ENCODE measurements around the gene NFATC1.

Gene NFATC1

DNA sequence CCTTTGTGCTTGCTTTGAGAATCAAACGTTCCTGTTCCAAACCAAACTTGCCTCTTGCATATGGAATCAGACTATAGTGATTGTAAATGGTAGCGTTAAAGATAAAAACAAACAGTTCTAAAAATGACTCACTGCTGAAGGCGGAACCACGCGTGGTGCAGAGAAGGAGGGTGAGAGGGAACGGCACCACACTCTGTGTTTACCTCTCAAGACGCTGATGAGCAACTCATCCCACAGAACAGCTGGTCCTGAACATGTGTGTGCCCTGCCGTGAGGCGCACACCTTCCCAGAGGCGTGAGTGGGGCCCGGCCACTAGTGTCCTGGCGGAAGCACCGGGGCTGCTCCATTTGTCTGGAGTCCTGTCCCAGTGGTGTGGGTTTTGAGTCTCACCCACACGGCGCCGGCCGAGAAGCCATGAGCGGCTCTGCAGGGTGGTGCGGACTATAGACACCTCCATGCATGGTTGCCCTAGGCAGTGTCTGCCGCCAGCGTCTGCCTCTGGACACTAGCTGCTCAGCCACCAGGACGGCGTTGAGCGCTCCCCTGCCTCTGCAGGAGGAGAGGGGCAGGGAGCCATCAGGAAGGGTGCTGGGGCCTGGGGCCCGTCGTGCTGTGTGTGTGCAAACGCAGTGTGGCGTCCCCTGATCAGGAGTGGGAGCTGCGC lies 52.1 kb downstream of the NFATC1 start:
- Mint-ChIP-seq H3K9me3 (no peaks in the 10 kb centered on the region), H3K27ac (no peak overlapping the region), H3K4me3 (no peak overlapping the region), H3K36me3 (ENCODE audit: low read depth) (peaks cover 92% of the 10 kb centered on the region), H3K27me3 (no peaks in the 10 kb centered on the region), H3K4me1 (ENCODE audit: low read depth) (no peaks in the 10 kb centered on the region)
- intact Hi-C loops (cut with micrococcal nuclease) = no loop called here

DNA sequence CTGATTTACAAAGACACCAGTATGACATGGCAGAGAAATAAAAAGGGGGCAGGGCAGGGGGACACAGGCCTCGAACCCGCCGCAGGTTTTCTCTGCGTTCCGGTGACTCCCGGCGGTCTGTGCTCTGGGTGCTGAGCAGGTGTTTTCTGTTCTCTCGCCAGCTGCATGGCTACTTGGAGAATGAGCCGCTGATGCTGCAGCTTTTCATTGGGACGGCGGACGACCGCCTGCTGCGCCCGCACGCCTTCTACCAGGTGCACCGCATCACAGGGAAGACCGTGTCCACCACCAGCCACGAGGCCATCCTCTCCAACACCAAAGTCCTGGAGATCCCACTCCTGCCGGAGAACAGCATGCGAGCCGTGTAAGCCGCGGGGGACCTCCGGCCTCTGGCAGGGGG lies 52.9 kb downstream of the NFATC1 start:
- Mint-ChIP-seq H3K4me1 (ENCODE audit: low read depth) (no peaks in the 10 kb centered on the region), H3K27ac (no peak overlapping the region), H3K27me3 (no peaks in the 10 kb centered on the region), H3K36me3 (ENCODE audit: low read depth) (peaks cover 92% of the 10 kb centered on the region), H3K9me3 (no peaks in the 10 kb centered on the region), H3K4me3 (no peak overlapping the region)
- intact Hi-C loops (cut with micrococcal nuclease) = no loop called here

DNA sequence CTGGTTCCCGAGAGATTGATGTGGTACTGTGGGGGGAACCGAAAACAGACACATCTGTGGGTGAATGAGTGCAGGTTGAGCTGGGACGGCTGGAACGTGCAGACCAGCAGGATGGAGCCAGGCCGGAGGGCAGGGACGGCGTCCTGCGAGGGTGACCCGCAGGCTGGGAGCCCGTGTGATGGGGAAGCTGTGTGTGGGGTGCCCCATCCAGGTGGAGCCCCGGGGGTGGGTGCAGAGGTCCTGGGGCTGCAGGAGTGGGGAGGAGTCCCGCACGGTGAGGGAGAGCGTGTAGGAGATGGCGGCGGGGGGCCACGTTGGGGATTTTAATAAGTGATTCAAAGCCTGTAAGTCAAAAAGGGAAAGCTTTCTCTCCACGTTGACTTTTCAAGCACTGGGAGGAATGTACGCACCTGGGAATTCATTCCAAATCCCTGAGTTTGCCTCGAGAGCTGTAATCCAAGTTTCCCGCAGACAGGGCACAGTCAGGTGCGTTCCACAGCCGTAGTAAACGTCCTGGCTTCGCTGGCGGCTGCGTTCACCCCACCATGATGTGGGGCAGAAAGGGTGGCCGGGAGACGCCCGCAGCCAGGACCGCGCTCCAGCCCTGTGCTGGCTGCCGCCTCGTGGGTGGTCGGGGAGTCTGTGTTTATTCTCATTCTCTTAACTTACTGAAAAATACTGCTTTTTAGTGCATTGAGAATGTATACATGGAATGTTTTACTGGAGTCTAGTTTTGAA lies 54.0 kb downstream of the NFATC1 start:
- Mint-ChIP-seq H3K27ac (no peak overlapping the region), H3K27me3 (no peaks in the 10 kb centered on the region), H3K9me3 (no peaks in the 10 kb centered on the region), H3K36me3 (ENCODE audit: low read depth) (peaks cover 93% of the 10 kb centered on the region), H3K4me1 (ENCODE audit: low read depth) (no peaks in the 10 kb centered on the region), H3K4me3 (no peak overlapping the region)
- intact Hi-C loops (cut with micrococcal nuclease) = no loop called here

DNA sequence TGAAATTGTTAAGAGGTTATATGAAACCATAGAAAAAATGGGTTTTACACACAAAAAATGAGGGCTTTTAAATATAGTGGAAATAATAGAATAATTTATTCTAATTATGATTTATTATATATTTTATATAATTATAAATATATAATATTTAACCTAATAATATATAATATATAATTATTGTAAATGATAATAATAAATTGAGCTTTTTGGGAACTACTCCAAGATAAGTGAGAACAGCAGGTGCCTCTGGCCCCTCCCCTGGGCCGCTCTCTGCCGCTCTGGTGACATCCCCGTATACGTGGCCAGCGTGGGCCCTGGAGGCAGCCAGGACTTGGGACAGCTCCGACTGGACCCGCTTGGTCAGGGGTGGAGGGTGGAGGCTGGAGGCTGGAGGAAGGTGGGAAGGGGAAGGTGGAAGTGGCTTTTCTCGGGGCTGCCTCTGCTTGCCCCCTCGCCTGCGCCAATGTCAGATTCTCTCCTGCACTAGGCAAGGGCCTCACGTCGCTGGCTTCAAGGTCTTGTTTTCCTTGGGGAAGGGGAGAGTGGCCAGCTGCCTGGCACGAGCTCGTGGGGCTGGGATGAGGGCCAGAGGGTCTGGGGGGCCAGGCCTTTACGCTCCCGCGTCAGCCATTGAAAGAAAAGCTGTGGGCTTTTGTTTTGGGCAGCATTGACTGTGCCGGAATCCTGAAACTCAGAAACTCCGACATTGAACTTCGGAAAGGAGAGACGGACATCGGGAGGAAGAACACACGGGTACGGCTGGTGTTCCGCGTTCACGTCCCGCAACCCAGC lies 54.8 kb downstream of the NFATC1 start:
- no peaks in the 10 kb centered on the region for H3K27me3 Mint-ChIP-seq
- no peaks in the 10 kb centered on the region for H3K4me1 Mint-ChIP-seq (ENCODE audit: low read depth)
- no peak overlapping the region for H3K4me3 Mint-ChIP-seq
- intact Hi-C loops (cut with micrococcal nuclease) = no loop called here
- no peaks in the 10 kb centered on the region for H3K9me3 Mint-ChIP-seq
- H3K27ac Mint-ChIP-seq = no peak overlapping the region
- H3K36me3 Mint-ChIP-seq (ENCODE audit: low read depth) = peaks cover 93% of the 10 kb centered on the region

DNA sequence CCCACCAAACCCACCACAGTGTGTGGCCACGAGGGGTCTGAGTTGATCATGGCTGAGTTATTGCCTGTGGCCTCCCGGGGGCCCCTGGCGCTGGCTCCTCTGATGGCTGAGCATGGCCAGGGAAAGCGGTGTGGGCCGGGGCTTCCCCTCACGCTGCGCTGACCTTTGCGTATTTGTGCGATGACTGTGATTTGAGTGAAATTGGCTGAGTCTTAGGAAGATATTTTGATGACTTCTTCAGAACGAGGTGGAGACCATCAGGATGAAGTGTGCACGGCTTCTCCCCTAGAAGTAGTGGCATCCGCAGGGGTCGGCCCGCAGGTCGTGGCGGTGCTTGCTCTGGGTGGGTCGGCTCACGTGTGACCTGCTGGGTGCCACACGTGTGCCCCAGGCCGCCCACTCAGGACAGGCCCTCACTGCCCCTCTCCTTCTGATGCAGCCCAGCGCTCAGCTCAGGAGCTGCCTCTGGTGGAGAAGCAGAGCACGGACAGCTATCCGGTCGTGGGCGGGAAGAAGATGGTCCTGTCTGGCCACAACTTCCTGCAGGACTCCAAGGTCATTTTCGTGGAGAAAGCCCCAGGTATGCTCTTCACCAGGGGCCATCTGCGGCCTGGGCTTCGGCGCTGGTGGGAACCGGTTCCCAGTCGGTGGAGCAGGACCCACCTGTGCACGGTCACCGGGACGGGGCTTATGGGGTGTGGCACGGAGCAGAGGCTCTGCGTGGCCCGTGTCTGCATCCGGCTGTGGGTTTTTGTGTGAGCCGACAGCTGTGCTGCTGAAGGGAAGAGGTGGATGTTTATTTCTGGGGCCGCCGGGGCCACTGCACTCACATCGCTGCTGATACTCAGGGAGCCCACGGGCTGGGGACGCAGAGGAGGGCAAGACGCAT lies 55.8 kb downstream of the NFATC1 start:
- Mint-ChIP-seq H3K4me1 (ENCODE audit: low read depth) (no peaks in the 10 kb centered on the region), H3K4me3 (no peak overlapping the region), H3K36me3 (ENCODE audit: low read depth) (peaks cover 100% of the 10 kb centered on the region), H3K9me3 (no peaks in the 10 kb centered on the region), H3K27me3 (no peaks in the 10 kb centered on the region), H3K27ac (no peak overlapping the region)
- intact Hi-C loops (cut with micrococcal nuclease) = no loop called here

DNA sequence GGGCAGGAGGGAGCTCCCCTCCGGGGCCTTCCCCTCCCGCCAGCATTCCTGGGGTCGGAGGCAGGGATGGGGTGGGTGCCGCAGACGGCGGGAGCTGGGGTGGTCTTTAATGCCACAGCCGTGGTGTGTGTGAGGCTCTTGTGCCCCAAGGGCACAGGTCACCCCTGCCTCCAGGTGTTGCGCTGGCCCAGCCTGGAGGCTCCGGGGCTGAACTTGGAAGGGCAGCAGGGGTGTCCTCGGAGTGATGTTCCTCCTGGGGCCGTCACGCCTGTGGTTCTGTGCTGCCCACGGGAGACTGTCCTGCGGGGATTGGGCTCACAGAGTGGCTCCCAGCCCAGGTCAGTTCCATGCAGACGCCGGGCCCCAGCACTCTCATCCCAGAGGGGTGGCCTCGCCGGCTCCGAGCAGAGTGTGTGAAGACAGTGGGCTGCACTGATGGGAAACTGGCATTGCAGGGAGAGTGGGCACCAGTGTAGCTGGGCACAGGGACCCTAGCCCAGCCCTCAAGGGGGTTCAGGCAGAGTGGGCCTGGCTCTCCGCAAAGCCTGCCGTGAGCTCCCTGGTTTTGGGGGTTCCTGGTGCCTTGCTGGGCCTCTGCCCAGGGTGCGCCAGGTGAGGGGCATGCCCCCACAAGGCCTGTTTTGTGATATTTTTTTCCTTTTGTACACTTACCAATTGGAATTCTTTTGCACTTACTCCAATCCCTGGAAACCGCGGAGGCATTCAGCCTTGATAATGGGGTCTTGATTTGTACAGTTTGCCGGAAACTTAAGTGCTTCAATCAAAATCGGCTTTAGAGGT lies 56.7 kb downstream of the NFATC1 start:
- Mint-ChIP-seq H3K4me1 (ENCODE audit: low read depth) (no peaks in the 10 kb centered on the region), H3K9me3 (no peaks in the 10 kb centered on the region), H3K27me3 (no peaks in the 10 kb centered on the region), H3K27ac (no peak overlapping the region), H3K4me3 (no peak overlapping the region), H3K36me3 (ENCODE audit: low read depth) (peaks cover 100% of the 10 kb centered on the region)
- intact Hi-C loops (cut with micrococcal nuclease) = no loop called here

DNA sequence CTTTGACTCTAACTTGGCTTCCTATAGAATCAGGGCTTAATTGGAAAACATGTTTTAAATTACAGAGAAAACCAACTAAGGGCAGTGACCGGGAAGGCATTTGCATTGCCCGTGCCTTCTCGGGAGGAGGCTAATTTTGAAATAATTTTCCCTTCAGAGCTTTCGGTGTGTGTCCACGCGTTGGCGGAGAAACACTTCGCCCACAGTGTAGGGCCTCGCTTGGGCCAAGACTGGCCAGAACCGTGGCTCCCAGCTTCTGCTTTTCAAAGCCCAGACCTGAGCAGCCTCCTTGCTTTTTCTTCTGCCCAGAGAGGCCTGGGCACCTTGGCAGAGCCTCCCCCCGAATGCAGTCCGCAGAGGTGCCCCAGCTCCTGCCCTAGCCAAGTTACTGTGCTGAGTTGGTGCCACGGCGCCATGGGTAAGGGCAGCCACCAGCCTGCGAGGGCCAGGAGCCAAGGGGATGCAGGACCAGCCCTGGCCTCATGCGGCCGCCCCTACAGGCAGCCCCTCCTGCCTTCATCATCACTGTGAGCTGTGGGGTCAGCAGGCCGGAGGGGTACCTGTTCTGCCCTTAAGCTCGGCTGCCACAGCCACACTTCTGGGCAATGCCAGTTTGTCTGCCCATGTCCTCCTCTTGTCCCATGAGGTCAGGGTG lies 57.4 kb downstream of the NFATC1 start:
- Mint-ChIP-seq H3K27me3 (no peaks in the 10 kb centered on the region), H3K4me1 (ENCODE audit: low read depth) (no peaks in the 10 kb centered on the region), H3K4me3 (no peak overlapping the region), H3K27ac (no peak overlapping the region), H3K9me3 (no peaks in the 10 kb centered on the region), H3K36me3 (ENCODE audit: low read depth) (peaks cover 100% of the 10 kb centered on the region)
- intact Hi-C loops (cut with micrococcal nuclease) = no loop called here

DNA sequence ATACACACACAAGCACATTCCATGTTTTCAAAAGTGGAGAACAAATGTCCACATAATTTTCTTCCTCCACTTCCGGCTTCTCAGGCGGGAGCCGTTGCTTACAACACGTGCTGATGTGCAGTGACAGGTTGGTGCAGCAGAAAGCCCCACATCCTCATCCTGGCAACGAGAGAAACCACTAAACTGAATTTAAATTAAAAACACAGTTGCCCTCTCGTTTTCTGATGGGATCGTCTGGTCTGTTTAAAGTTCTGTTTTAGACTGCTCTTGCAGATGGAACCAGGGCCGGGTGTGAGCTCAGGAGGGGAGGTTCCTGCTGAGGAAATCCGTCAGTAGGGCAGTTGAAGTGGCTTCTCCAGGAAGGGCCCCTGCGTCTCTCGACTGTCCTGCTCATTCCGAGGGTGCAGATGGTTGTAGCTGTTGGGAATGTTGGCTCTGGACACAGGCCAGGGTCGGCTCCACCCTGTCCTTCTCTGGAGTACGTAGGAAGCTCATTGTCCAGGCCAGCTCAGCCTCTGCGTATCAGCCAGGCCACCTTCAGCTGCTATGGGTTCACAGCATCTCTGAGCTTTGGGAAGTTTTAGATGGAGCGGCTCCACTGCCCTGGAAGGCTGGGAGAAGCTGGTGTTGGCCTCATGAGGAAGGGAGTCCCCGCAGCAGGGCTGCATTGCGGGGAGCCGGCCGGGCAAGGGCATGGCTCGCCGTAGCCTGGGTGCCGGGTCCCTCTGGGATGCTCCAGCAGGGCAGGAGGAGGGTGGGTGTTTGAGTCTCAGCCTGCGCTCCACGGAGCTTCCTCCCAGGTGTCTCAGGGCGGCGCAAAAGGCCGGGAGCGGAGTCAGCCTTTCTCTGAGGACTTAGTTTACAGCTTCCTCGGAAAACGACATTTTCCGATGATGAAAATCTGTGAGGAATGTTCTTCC lies 58.3 kb downstream of the NFATC1 start:
- no peak overlapping the region for H3K27ac Mint-ChIP-seq
- H3K4me3 Mint-ChIP-seq = no peak overlapping the region
- H3K27me3 Mint-ChIP-seq = no peaks in the 10 kb centered on the region
- H3K9me3 Mint-ChIP-seq = no peaks in the 10 kb centered on the region
- peaks cover 98% of the 10 kb centered on the region for H3K36me3 Mint-ChIP-seq (ENCODE audit: low read depth)
- intact Hi-C loops (cut with micrococcal nuclease) = no loop called here
- H3K4me1 Mint-ChIP-seq (ENCODE audit: low read depth) = no peaks in the 10 kb centered on the region

GRCh38 chr18:79455261-79455660 lies 59.5 kb downstream of the NFATC1 start:
- no peak overlapping the region for H3K4me3 Mint-ChIP-seq
- no peaks in the 10 kb centered on the region for H3K4me1 Mint-ChIP-seq (ENCODE audit: low read depth)
- H3K27me3 Mint-ChIP-seq = no peaks in the 10 kb centered on the region
- H3K9me3 Mint-ChIP-seq = no peaks in the 10 kb centered on the region
- intact Hi-C loops (cut with micrococcal nuclease) = no loop called here
- H3K36me3 Mint-ChIP-seq (ENCODE audit: low read depth) = peaks cover 98% of the 10 kb centered on the region
- no peak overlapping the region for H3K27ac Mint-ChIP-seq

GRCh38 chr18:79456105-79456980 lies 60.6 kb downstream of the NFATC1 start:
- no peaks in the 10 kb centered on the region for H3K27me3 Mint-ChIP-seq
- H3K9me3 Mint-ChIP-seq = no peaks in the 10 kb centered on the region
- H3K4me3 Mint-ChIP-seq = no peak overlapping the region
- H3K36me3 Mint-ChIP-seq (ENCODE audit: low read depth) = peaks cover 98% of the 10 kb centered on the region
- no peak overlapping the region for H3K27ac Mint-ChIP-seq
- H3K4me1 Mint-ChIP-seq (ENCODE audit: low read depth) = no peaks in the 10 kb centered on the region
- intact Hi-C loops (cut with micrococcal nuclease) = no loop called here

DNA sequence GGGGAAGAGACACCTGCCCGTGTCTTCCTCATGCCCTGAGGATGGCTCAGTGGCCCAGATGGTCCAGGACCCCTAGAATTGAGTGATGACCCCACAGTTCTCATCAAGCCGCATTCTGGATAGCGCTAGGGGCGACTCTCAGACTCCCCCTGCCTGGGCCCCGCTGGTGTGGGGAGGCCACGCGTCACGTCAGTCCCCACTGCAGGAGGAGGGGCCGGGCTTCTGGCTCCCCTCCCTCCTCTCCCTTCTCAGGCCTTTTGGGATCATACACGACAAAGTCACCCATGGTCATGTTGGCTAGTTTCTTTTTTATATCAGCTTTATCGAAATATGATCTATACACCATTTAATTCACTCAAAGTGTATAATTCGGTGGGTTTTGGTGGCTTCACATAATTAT lies 61.5 kb downstream of the NFATC1 start:
- no peaks in the 10 kb centered on the region for H3K27me3 Mint-ChIP-seq
- H3K4me1 Mint-ChIP-seq (ENCODE audit: low read depth) = no peaks in the 10 kb centered on the region
- peaks cover 98% of the 10 kb centered on the region for H3K36me3 Mint-ChIP-seq (ENCODE audit: low read depth)
- no peak overlapping the region for H3K4me3 Mint-ChIP-seq
- intact Hi-C loops (cut with micrococcal nuclease) = no loop called here
- no peak overlapping the region for H3K27ac Mint-ChIP-seq
- no peaks in the 10 kb centered on the region for H3K9me3 Mint-ChIP-seq

All from dendritic cell treated with granulocyte-macrophage colony-stimulating factor and Interleukin-4, amounts not matched to agents 40 ng/mL and 50 ng/mL, for 4 days (primary cell).